GM21526 (cell line): ENCODE data around the gene CTSE.

ENCODE experiments used
- ATAC-seq: cut with Tn5 transposase; IDR thresholded peaks from one replicate; pipeline ENCODE4 v1.9.1; 2021; ENCODE audit warnings: moderate library complexity; ENCODE audit not compliant: unreplicated experiment, low FRiP score

The CTSE gene

DNA sequence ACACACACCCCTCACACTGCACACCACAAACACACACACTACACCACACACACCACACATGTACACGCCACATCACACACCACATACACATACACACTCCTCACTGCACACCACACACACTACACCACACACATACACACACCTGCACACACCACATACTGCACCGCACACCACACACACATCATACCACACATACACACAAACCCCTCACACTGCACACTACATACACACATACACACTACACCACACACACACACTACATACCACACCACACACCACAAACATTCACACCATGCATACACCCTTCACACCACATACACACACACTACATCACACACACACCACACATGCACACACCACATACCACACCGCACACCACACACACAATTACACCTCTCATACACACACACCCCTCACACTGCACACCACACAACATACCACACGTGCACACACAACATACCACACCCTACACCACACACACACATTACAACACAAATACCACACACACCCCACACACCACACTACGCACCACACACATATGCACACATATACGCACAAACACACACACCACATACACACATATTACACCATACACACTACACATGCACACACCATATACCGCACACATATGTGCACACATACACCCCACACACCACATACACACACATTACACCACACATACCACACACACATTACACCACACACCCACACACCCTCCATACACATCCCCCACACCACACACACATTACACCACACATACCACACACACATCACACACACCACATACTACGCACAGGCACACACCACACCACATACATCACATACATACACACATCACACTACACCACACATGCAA, 50.1 kb downstream of the CTSE start:
- no peak for ATAC-seq

DNA sequence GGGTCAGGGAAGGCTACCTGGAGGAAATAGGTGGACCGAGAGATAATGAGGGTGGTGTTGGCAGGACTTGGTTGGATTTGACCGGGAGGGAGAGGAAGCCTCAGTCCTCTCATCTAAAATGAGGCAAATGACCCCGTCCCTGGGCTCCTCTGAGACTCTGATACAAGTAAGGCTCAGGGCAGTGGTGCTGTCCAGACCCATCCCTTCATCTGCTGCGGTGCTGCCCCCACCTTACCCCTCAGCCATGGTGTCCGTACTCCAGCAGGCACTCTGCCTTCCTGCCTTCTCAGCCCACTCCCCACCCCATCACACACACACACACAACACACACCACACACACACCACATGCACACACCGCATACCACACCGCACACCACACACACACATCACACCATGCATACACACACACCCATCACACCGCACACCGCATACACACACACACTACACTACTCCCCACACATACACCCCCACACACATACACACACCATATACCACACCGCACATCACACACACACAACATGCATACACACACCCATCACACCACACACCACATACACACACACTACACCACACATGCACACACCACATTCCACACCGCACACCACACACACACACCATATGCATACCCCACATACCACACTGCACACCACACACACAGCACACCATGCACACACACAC, 51.1 kb downstream of the CTSE start:
- ATAC-seq: no peak

DNA sequence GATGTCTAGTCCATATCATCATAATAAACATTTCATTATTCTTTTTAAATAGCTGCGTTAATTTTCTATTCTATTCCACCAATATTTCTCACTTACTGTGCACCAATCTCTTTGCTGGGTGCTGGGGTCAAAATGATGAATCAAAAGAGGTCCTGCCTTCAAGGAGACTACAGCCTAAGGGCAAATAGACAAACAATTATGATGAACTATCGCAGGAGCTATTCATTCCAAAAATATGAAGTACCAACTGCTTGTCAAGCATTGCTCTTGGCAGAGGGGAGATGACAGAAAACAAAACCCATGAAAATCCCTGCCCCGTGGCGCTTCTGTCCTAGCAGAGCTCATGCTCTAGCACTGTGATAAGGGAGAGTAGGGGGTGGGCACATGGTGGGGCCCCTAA, 51.6 kb downstream of the CTSE start:
- ATAC-seq: no peak

DNA sequence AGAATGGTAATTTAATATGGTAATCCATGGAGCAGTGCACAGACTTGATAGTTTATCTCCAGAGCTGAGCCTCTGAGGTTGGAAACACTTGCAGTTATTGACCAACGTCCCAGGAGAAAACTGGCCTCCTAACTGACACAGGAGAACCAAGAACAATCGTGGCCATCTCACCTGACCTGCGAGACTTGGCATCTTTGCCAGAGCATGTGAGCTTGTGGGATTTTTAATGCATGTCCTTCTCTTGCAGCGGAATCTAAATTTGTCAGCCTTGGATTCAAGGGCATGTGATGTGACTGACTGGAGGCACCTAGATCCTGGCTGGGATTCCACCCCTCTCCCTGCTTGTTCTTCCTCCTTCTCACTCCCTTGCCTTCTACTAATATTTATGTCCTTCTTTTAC, 52.6 kb downstream of the CTSE start:
- ATAC-seq: no peak

DNA sequence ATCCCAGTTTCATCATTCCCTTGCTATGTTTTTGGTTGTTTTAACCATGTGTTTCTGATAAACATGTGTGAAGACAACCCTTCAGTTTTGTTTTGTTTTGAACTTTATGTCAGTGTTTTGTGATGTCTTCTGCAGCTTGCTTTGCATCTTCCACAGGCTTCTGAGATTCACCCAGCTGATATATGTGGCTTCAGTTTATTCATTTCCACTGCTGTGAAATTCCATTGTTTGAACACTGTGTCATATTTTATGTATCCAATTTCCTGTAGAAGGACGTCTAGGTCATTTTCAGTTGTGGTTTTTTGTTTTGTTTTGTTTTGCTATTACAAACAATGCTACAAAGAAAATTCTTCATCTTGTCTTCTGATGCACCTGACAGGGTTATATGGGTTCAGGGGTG, 53.2 kb downstream of the CTSE start:
- ATAC-seq: no peak

DNA sequence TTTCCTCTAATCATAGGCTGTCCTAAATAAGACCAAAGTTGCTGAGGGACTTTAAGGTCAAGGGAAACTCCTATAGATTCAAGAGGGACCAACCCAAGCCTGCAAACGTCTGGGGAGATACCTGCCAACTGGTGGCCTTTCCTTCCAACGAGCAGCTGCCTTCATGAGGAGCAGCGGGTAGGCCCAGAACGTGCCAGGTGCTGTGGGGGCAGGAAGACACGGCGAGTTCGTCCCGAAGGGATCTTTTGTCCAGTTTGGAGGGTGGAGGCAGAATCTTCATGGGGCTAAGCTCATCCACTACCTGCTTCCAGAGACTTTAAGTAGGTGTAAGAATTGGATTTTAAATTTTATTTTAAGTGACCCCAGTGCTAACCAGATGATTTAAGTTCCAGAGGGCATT, 54.5 kb downstream of the CTSE start:
- ATAC-seq: no peak

DNA sequence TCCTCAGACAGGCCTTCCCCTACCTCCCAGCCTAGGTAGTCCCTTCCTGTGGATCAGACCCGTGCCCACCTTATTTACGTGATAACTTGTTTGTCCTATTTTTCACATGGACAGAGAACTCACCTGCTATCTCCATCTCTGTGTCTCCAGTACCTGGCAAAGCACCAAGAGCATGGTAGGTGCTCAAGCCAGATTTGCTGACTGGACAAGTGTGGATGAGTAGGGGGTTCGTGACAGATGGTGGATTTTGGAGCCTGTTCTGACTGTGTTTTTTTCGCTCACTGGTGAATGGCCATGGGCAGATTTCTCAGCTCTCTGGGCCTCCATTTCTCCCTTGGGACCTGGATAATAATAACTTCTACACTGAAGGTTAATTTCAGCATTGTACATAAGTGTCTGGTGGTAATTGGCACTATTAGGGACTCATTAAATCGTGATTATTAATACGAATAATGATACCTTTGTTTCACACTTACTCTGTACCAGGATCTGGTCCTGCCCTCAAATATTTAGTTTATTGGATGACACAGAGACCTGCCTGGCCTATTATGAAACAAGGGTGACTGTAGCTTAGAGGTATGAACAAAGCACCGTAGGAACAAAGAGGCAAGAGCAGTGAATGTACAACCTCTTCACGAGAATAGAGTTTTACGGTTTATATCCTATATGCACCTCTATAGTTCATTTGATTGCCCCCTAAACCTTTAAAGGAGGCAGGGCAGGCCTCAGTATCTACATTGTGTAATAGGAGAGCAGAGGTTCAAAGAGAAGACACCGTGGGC, 56.0 kb downstream of the CTSE start:
- no peak for ATAC-seq

DNA sequence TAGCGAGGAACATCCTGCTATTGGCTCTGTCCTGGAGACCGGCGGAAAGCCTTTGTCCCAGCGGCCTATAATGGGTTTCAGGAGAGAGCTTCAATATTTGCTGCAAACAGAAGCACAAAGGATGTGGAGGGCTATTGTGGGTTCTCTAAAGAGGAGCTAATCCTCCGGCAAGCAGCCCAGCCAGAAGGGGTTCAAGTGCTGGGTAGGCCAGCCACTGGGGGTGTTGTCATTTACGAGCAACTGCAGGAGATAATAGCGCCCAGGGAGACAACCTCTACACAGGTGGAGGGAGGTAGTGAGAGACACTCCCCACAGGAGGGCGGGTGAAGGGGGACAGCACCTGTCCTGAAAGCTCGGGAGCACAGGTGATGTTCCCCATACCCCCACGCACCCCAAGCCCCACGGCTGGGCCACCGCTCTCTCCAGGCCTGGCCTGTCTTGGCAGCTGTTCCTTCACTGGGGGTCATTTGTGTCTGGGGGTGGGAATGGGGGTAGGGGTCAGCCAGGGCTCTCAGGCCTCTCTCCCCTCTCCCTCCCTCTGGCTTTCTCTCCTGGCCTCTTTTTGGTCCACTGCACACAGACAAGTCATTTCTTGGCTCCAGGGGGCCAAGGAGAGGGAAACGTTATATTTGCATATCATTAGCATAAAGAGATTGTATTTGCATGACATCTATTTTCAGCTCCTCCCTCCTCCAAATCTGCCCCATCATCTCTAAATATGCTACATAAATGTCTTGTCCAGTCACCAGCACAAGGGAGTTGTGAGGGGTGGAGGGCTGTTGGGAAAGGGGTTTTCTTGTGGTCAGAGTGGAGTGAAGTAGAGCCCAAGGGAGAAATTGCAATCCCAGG, 58.4 kb downstream of the CTSE start:
- ATAC-seq: no peak

DNA sequence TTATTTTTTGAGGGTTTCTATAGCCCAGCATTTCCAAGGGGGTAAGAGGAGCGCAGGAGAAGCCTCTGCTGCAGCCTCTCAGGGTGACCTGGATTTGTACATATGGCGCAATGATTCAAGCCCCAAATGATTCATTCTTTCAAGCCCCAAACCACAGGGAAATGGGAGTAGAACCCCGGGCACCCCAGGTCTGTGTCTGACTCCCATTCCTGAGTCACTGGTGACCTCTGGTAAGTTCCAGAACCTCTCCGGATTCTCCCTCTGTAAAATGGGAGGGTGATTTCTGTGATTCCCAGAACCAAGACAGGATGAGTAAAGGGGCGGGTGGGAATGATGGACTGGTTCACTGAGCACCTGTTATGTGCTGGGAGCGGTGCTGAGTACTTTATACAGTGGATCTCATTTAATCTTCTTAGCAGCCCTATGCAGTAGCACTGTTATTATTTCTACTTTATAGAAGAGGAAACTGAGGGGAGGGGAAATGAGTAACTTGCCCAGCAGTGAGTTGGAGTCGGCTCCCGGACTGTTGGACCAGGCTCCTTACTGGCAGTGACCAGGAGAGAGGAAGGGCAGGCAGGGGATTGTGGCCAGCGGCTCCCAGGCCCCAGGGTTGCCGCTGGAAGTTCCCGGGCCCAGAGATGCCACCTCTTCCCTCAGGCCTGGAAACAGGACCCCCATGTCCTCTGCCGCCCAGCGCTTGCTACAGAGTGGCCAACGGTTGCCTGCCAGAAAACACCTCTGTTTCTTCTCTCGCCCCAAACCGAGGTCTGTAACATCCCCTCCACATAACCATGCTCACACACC, 60.1 kb downstream of the CTSE start:
- no peak for ATAC-seq

DNA sequence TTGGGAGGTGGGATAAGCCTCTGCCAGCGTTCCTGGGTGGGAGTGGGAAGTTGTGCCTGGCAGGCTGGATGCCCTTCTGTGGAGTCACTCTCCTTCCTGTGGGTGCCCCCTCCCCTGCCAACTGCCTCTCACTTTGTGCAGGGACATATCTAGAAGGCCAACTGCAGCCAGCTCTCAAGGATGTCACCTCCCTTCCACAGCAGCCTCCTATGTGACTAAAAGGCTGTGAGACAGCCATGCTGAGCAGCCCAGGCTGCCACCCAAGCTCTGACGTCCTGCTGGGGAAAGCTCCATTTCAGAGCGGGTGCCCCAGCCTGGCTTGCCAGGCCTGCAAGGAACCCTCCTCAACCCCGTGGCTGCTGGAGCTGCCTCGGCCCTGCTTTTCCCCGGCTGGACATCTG, 60.9 kb downstream of the CTSE start:
- no peak for ATAC-seq

DNA sequence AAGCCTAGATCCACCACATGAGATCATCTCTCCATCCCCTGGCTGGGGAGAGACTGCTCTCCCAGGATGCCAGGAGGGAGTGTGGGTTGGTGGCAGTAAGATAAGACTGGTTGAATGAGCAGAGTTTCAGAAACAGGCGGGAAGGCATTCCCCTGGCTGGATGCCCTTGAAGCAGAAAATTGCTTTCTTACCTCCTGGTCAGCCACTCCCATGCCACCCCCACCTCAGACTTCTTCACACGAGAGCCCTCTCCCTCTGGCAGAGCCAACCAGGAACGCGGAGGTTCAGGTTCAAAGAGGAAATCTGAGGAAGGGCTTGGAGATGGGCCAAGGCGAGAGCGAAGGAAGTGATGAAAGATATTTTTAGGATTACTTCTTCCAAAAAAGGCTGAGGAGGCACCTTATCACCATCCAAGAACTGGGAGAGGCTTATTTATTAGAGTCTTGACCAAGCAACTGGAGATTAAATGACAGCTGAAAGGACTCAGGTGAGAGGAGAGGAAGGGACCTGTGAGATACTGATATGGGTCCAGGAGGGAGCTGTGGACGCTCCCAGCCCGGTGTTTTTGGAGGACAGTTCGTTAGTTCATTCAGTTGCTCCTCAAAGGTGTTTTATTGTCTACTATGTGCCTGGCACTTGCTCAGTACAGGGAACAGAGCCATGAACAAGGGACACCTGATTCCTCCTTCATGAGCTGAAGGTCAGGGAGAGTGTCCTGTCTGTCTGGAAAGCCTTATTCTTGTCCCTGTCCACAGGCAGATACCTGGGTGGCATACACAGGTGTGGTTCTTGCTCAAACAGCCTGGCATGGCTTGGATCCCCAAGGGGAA, 61.5 kb downstream of the CTSE start:
- ATAC-seq: no peak

DNA sequence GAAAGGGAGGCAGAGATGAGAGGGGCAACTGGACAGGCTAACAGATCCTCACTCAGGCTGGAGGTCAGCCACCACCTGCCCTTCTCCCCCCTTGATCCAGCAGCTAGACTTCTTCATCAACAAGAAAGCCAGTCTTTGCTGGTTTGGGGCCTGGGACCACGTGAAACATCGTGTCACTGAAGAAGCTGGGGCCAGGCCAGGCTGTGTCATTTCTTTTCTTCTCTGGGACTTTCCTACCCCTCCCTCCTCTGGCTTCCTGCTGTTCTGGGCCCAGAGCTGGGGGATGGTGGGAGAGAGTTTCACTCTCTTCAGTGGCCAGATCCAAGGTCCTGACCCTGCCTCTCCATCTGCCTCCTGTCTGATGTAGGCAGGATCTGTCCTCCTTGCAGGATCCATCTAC, 62.3 kb downstream of the CTSE start:
- no peak for ATAC-seq

DNA sequence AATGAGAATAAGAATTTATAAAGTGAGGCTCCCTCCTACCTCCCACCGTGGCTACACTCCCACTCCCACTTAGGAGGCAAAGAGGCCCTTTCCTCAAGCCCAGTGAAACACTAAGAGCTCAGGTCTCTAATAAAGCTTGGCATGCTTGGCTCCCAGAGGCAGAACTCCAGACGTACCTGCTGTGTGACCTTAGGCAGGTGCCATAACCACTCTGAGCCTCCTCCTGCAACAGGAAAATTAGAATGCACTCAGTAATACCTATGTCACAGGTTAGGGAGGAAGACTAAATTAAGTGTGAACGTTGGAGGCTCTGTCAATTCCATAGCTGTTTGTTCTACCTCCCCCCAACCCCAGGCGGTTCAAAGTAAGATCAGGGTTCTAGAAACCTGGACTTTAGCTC, 63.9 kb downstream of the CTSE start:
- no peak for ATAC-seq
